Immature natural killer cell (primary cell): ENCODE measurements around the gene BTF3. TPM values are rescaled to one million over a fixed set of nuclear protein-coding genes. Genes with fewer than 3 reads are reported as not detected.
A peak's percentile ranks its signal among the peaks of the same experiment; 100 is the strongest.
"Not testable (repeated sequence)": the region's sequence is repeated elsewhere in the genome, so short reads cannot be mapped to it uniquely, and the experiment has no call there.

Experiments used
- DNase-seq, 3 donors: peaks; one replicate each; pipeline ENCODE4 v3.0.0; 2022; ENCODE audit warnings: mixed read lengths in 1 of 3
- H3K27ac Mint-ChIP-seq, 6 donors: one replicate each; pipeline ENCODE4 v1.8.0; 2020; ENCODE audit warnings: mixed read lengths in 6 of 6, mild to moderate bottlenecking in 5 of 6, inconsistent platforms in 4 of 6, moderate library complexity in 3 of 6
- H3K27me3 Mint-ChIP-seq, 3 donors: one replicate each; pipeline ENCODE4 v1.8.0; 2020 to 2021; ENCODE audit warnings: low read depth in 3 of 3, mild to moderate bottlenecking in 3 of 3, mixed read lengths in 3 of 3, moderate library complexity in 3 of 3, inconsistent platforms in 1 of 3
- H3K36me3 Mint-ChIP-seq, 3 donors: one replicate each; pipeline ENCODE4 v1.8.0; 2020; ENCODE audit warnings: mixed read lengths in 3 of 3, inconsistent platforms in 2 of 3, mild to moderate bottlenecking in 2 of 3
- H3K4me1 Mint-ChIP-seq, 2 donors: one replicate each; pipeline ENCODE4 v1.8.0; 2020; ENCODE audit warnings: inconsistent platforms in 2 of 2, mild to moderate bottlenecking in 2 of 2, mixed read lengths in 2 of 2, moderate library complexity in 1 of 2
- H3K4me3 Mint-ChIP-seq, 5 donors: one replicate each; pipeline ENCODE4 v1.8.0; 2020; ENCODE audit warnings: mild to moderate bottlenecking in 5 of 5, mixed read lengths in 5 of 5, inconsistent platforms in 3 of 5, moderate library complexity in 3 of 5
- H3K9me3 Mint-ChIP-seq, 6 donors: one replicate each; pipeline ENCODE4 v1.8.0; 2020; ENCODE audit warnings: mild to moderate bottlenecking in 6 of 6, mixed read lengths in 6 of 6, inconsistent platforms in 4 of 6, moderate library complexity in 3 of 6
- polyA plus RNA-seq, 3 donors: library from polyadenylated mRNA; unstranded; fragments of 300-500 nt; fragmentation: Illumina TruSeq; gene quantifications; one replicate each; pipeline ENCODE4 v1.2.3, GENCODE V29; 2021

Gene BTF3
- polyA plus RNA-seq, 3 donors from 2014 or later = 483 to 591 (median 494) TPM

GRCh38 chr5:73468638-73469037, 29.6 kb upstream of the BTF3 start:
- H3K27me3 Mint-ChIP-seq = peaks cover 6 to 29% (median 8%) of the 10 kb centered on the region in 3 donors
- DNase-seq, H3K9me3 Mint-ChIP-seq, H3K27ac Mint-ChIP-seq, H3K36me3 Mint-ChIP-seq, H3K4me3 Mint-ChIP-seq, H3K4me1 Mint-ChIP-seq: not testable (repeated sequence)

GRCh38 chr5:73469878-73470277, 28.4 kb upstream of the BTF3 start:
- no peak overlapping the region for H3K4me3 Mint-ChIP-seq
- no peak overlapping the region for H3K27ac Mint-ChIP-seq
- H3K9me3 Mint-ChIP-seq = peaks cover 0 to 3% (median 0%) of the 10 kb centered on the region in 6 donors
- peaks cover 6 to 25% (median 8%) of the 10 kb centered on the region in 3 donors for H3K27me3 Mint-ChIP-seq
- no peak for DNase-seq
- no peaks in the 10 kb centered on the region for H3K36me3 Mint-ChIP-seq
- no peaks in the 10 kb centered on the region for H3K4me1 Mint-ChIP-seq

DNA sequence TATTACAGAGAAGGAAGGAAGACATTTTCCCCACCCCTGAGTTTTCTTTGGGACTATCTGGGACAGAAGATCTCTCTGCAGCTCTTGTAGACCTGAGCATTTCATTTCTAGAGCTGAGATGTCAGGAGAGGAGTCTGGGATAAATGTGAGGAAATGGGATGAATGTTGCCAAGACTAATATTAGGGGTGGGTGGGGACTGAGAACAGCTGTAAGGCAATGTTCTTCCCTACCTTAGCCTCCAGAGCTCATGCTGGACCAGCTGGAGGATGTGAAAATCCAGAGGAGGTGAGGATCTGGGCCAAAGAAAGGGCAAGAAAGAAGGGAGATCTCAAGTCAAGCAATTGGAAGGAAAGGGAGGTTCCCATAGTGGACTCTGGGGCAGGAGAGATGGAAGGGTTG, 26.6 kb upstream of the BTF3 start:
- Mint-ChIP-seq H3K27ac (no peak overlapping the region), H3K36me3 (no peaks in the 10 kb centered on the region), H3K27me3 (peaks cover 2 to 22% (median 5%) of the 10 kb centered on the region in 3 donors), H3K4me3 (no peak overlapping the region), H3K4me1 (no peaks in the 10 kb centered on the region), H3K9me3 (peaks cover 0 to 3% (median 0%) of the 10 kb centered on the region in 6 donors)
- no peak for DNase-seq

DNA sequence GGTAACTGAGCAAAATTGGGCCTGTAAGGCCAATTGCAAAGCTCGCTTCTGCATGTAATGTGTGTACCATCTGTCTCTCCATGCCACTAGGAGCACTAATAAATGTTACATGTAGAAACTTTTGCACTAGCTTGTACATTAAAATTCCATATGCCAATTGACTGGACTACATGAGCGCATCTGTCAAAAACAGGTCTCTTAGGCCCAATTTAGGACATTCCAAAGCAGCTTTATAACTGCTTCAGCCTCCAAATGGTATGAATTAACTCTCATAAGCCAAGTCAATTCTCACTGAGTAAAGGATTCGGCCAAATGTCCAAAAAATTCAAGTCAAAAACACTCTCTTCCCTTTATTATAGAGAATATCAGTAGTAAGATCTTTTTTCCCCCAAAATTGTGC, 26.1 kb upstream of the BTF3 start:
- no peaks in the 10 kb centered on the region for H3K36me3 Mint-ChIP-seq
- no peak overlapping the region for H3K4me3 Mint-ChIP-seq
- peaks cover 1 to 22% (median 2%) of the 10 kb centered on the region in 3 donors for H3K27me3 Mint-ChIP-seq
- DNase-seq = no peak
- H3K9me3 Mint-ChIP-seq = peaks cover 0 to 3% (median 0%) of the 10 kb centered on the region in 6 donors
- H3K4me1 Mint-ChIP-seq = no peaks in the 10 kb centered on the region
- no peak overlapping the region for H3K27ac Mint-ChIP-seq

- Mint-ChIP-seq H3K27me3 (peaks cover 3 to 12% (median 6%) of the 10 kb centered on the region in 3 donors), H3K4me1 (no peaks in the 10 kb centered on the region), H3K9me3 (no peaks in the 10 kb centered on the region), H3K36me3 (no peaks in the 10 kb centered on the region), H3K27ac (no peak overlapping the region), H3K4me3 (no peak overlapping the region)
- no peak for DNase-seq
These were observed 17.7 kb upstream of the BTF3 start for GRCh38 chr5:73480500-73480899.

DNA sequence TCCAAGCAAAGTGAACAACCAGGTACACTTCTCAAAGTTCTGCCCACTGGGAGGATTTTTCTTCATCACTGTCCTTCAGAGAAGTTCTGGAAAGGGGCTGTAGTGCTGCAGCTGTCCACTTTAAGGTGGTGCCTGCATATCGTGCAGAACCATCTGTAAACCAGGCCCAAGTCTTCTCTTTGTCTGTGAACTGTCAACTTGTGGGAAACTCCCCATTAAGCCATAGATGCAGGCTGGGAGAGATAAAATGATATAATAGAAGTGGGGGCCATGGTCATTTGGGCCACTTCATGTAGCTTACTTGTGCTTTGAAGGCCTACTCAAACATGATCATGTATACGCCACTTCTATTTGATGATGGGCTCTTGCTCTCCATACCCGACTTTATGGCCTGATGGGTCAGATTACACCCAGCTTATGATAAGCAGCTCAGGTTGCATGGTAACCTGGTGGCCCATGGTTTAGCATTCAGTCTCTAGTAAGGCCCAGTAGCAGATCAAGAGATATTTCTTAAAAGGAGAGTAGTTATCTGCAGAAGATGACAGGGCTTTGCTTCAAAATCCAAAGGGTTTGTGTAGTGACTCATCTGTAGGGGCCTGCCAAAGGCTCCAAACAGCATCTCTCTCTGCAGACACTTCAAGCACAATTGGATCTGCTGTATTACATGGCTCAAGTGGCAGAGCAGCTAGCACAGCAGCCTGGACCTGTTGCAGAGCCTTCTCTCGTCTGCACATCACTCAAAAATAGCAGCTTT, 15.7 kb upstream of the BTF3 start:
- Mint-ChIP-seq H3K9me3 (no peaks in the 10 kb centered on the region), H3K27me3 (peaks cover 4 to 11% (median 6%) of the 10 kb centered on the region in 3 donors), H3K4me1 (no peaks in the 10 kb centered on the region), H3K27ac (no peak overlapping the region), H3K4me3 (no peak overlapping the region), H3K36me3 (no peaks in the 10 kb centered on the region)
- no peak for DNase-seq

DNA sequence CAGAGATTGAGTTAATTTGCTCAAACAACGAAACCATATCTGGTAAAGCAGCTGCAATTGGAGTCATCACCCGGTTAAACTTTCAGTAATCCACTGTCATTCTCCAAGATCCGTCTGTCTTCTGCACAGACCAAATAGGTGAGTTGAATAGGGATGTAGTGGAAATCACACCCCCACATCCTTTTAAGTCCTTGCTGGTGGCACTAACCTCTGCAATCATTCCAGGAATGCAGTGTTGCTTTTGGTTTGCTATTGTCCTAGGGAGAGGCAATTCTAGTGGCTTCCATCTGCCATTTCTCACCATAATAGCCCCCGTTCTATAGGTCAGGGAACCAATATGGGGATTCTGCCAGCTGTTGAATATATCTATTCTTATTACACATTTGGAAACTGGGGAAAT, 14.6 kb upstream of the BTF3 start:
- Mint-ChIP-seq H3K27me3 (peaks cover 3 to 10% (median 5%) of the 10 kb centered on the region in 3 donors), H3K27ac (no peak overlapping the region), H3K36me3 (no peaks in the 10 kb centered on the region), H3K9me3 (no peaks in the 10 kb centered on the region), H3K4me3 (no peak overlapping the region), H3K4me1 (no peaks in the 10 kb centered on the region)
- DNase-seq = no peak

DNA sequence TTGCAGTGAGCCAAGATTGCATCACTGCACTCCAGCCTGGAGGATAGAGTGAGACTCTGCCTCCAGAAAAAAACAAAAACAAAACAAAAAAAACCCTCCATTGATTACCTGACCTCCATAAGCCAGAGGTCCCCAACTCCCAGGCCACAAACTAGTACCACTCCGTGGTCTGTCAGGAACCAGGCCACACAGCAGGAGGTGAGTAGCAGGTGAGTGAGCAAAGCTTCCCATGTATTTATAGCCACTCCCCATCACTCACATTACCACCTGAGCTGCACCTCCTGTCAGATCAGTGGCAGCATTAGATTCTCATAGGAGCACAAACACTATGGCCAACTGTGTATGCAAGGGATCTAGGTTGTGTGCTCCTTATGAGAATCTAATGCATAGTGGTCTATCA, 13.7 kb upstream of the BTF3 start:
- no peaks in the 10 kb centered on the region for H3K36me3 Mint-ChIP-seq

DNA sequence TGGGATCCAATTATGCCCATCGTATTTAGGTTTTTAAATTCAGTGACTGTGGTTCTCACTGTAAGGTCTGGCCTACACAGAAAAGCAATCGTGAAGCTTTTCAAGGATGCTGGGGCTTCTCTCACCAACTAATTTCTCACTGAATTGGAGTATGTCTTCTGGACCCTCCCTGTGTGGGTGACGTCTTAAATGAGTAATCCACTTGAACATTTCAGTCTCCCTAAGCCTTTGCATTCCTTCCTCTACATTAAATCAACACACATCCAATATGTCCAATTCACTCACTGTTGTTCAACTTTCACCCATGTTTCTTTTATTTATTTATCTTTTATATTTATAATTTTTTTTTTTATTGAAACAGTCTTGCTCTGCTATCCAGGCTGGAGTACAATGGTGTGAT, 12.5 kb upstream of the BTF3 start:
- no peak overlapping the region for H3K4me3 Mint-ChIP-seq
- H3K4me1 Mint-ChIP-seq = no peaks in the 10 kb centered on the region
- H3K27ac Mint-ChIP-seq = no peak overlapping the region
- DNase-seq = no peak
- H3K9me3 Mint-ChIP-seq = no peaks in the 10 kb centered on the region
- no peaks in the 10 kb centered on the region for H3K36me3 Mint-ChIP-seq
- peaks cover 2 to 8% (median 5%) of the 10 kb centered on the region in 3 donors for H3K27me3 Mint-ChIP-seq

More for the DNA sequence above, 13.7 kb upstream of the BTF3 start:
- Mint-ChIP-seq H3K4me3 (no peak overlapping the region), H3K27ac (no peak overlapping the region), H3K27me3 (peaks cover 3 to 5% (median 5%) of the 10 kb centered on the region in 3 donors), H3K9me3 (no peaks in the 10 kb centered on the region), H3K4me1 (no peaks in the 10 kb centered on the region)
- no peak for DNase-seq

- no peak for DNase-seq
- no peaks in the 10 kb centered on the region for H3K9me3 Mint-ChIP-seq
- no peaks in the 10 kb centered on the region for H3K36me3 Mint-ChIP-seq
- peaks cover 2 to 9% (median 5%) of the 10 kb centered on the region in 3 donors for H3K27me3 Mint-ChIP-seq
- no peak overlapping the region for H3K27ac Mint-ChIP-seq
- H3K4me3 Mint-ChIP-seq = no peak overlapping the region
- H3K4me1 Mint-ChIP-seq = no peaks in the 10 kb centered on the region
These were observed 11.9 kb upstream of the BTF3 start for GRCh38 chr5:73486119-73486899.

DNA sequence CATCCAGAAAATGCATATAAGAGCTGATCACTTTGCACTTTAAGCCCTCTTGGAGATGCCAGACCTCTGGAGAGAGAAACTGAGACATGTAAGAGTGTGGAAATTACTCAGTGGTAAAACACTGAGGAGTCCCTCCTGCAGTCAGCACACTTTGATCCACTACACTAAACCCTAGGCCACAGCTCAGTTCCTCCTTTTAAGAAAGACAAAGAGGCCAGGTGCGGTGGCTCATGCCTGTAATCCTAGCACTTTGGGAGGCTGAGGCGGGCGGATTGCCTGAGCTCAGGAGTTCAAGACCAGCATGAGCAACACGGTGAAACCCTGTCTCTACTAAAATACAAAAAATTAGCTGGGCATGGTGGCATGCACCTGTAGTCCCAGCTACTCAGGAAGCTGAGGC, 11.0 kb upstream of the BTF3 start:
- H3K36me3 Mint-ChIP-seq, H3K4me1 Mint-ChIP-seq: not testable (repeated sequence)

GRCh38 chr5:73487815-73488214, 10.4 kb upstream of the BTF3 start:
- H3K27me3 Mint-ChIP-seq = peaks cover 0 to 8% (median 2%) of the 10 kb centered on the region in 3 donors
- H3K9me3 Mint-ChIP-seq = no peaks in the 10 kb centered on the region
- no peak overlapping the region for H3K27ac Mint-ChIP-seq

More for the DNA sequence above, 11.0 kb upstream of the BTF3 start:
- DNase-seq, H3K27me3 Mint-ChIP-seq, H3K4me3 Mint-ChIP-seq, H3K9me3 Mint-ChIP-seq: not testable (repeated sequence)
- peak overlapping the region in 1 of 6 donors; percentile 64 for H3K27ac Mint-ChIP-seq

GRCh38 chr5:73488806-73489205, 9.4 kb upstream of the BTF3 start:
- Mint-ChIP-seq H3K9me3 (no peaks in the 10 kb centered on the region), H3K4me1 (no peaks in the 10 kb centered on the region), H3K27me3 (peaks cover 0 to 9% (median 6%) of the 10 kb centered on the region in 3 donors), H3K27ac (no peak overlapping the region), H3K4me3 (no peak overlapping the region), H3K36me3 (no peaks in the 10 kb centered on the region)
- DNase-seq = no peak

More at GRCh38 chr5:73487815-73488214, 10.4 kb upstream of the BTF3 start:
- Mint-ChIP-seq H3K36me3 (no peaks in the 10 kb centered on the region), H3K4me1 (no peaks in the 10 kb centered on the region), H3K4me3 (no peak overlapping the region)
- no peak for DNase-seq

GRCh38 chr5:73490088-73490487, 8.2 kb upstream of the BTF3 start:
- Mint-ChIP-seq H3K4me3 (no peak overlapping the region), H3K36me3 (no peaks in the 10 kb centered on the region), H3K27me3 (peaks cover 0 to 13% (median 11%) of the 10 kb centered on the region in 3 donors), H3K9me3 (no peaks in the 10 kb centered on the region), H3K4me1 (no peaks in the 10 kb centered on the region), H3K27ac (no peak overlapping the region)
- no peak for DNase-seq
